Mesothelial cell of epicardium (in vitro differentiated cells): ENCODE results near the gene SEC31B. TPM values are rescaled to one million over a fixed set of nuclear protein-coding genes. Genes with fewer than 3 reads are reported as not detected.

Experiments used
- DNase-seq, 2 experiments: peaks; one replicate each; pipeline ENCODE4 v3.0.0; 2021; ENCODE audit warnings: low spot score in 2 of 2; ENCODE audit not compliant: unreplicated experiment in 2 of 2
- H3K27ac Mint-ChIP-seq: 2 replicates; pipeline ENCODE4 v1.8.0; 2021; ENCODE audit warnings: mixed read lengths
- H3K27me3 Mint-ChIP-seq: 2 replicates; pipeline ENCODE4 v1.8.0; 2021; ENCODE audit warnings: low read depth, mixed read lengths
- H3K36me3 Mint-ChIP-seq: 2 replicates; pipeline ENCODE4 v1.8.0; 2021; ENCODE audit warnings: mixed read lengths
- H3K4me1 Mint-ChIP-seq: 2 replicates; pipeline ENCODE4 v1.8.0; 2021; ENCODE audit warnings: mixed read lengths
- H3K4me3 Mint-ChIP-seq: 2 replicates; pipeline ENCODE4 v1.8.0; 2021; ENCODE audit warnings: mild to moderate bottlenecking, moderate library complexity, mixed read lengths
- H3K9me3 Mint-ChIP-seq: 2 replicates; pipeline ENCODE4 v1.8.0; 2021; ENCODE audit warnings: mixed read lengths
- total RNA-seq: library from RNA; stranded (reverse); gene quantifications from 3 replicates; pipeline ENCODE4 v1.2.1, GENCODE V29; 2021
- TF ChIP-seq, protein P1 (sequence below): fragments of 200-600 bp; sonication (generic); IDR thresholded peaks from one replicate; pipeline ENCODE4 v1.5.0; 2021; ENCODE audit warnings: antibody characterized with exemption; ENCODE audit not compliant: unreplicated experiment

The SEC31B gene
- total RNA-seq, 1 donor from 2014 or later = 30.2 TPM

DNA sequence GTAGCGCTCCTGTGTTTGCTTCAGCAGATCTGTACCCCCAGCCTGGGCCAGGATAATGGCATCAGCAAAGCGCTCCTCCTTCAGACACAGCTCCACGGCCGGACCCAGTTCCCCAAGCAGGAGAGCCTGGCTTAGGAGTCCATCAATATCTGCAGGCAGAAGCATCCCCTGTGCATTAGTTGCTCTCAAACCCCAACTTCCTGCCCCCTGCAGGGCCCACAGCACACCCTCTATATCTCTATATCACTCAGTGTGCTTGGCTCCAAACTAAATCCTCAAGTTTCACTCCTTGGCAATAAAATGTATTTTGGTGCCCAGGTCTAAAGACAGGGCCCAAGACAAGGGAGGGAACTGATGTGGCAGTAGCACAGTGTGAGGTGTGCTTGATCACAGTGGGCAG is 21.6 kb downstream of the SEC31B start:
- Mint-ChIP-seq H3K27ac (no peak overlapping the region), H3K27me3 (no peaks in the 10 kb centered on the region), H3K9me3 (no peaks in the 10 kb centered on the region), H3K4me1 (peaks cover 9% of the 10 kb centered on the region), H3K36me3 (peaks cover 47% of the 10 kb centered on the region), H3K4me3 (no peak overlapping the region)
- TF ChIP-seq, protein P1, sequence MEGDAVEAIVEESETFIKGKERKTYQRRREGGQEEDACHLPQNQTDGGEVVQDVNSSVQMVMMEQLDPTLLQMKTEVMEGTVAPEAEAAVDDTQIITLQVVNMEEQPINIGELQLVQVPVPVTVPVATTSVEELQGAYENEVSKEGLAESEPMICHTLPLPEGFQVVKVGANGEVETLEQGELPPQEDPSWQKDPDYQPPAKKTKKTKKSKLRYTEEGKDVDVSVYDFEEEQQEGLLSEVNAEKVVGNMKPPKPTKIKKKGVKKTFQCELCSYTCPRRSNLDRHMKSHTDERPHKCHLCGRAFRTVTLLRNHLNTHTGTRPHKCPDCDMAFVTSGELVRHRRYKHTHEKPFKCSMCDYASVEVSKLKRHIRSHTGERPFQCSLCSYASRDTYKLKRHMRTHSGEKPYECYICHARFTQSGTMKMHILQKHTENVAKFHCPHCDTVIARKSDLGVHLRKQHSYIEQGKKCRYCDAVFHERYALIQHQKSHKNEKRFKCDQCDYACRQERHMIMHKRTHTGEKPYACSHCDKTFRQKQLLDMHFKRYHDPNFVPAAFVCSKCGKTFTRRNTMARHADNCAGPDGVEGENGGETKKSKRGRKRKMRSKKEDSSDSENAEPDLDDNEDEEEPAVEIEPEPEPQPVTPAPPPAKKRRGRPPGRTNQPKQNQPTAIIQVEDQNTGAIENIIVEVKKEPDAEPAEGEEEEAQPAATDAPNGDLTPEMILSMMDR = no peak
- DNase-seq = no peak

DNA sequence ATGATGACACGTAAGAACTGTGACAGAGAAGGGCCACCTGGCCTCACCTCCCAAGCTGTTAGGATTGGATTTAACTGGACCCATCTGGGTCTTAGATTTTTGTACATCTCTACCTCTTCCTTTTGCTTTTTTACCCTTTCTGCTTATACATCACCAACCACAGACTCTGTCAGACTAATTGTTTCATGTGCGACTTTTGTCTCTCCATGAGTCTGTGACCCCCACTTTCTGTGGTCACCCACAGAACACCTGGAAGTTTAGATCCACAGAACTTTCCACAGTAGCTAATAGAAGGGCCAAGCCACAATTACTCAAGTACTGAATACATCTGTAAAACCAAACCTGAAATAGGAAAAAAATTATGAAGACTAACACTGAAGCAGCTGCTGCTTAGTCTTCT is 23.1 kb downstream of the SEC31B start:
- Mint-ChIP-seq H3K4me3 (no peak overlapping the region), H3K4me1 (peaks cover 3% of the 10 kb centered on the region), H3K27ac (no peak overlapping the region), H3K9me3 (no peaks in the 10 kb centered on the region), H3K36me3 (peaks cover 48% of the 10 kb centered on the region), H3K27me3 (no peaks in the 10 kb centered on the region)
- TF ChIP-seq, protein P1 = no peak
- DNase-seq = no peak

DNA sequence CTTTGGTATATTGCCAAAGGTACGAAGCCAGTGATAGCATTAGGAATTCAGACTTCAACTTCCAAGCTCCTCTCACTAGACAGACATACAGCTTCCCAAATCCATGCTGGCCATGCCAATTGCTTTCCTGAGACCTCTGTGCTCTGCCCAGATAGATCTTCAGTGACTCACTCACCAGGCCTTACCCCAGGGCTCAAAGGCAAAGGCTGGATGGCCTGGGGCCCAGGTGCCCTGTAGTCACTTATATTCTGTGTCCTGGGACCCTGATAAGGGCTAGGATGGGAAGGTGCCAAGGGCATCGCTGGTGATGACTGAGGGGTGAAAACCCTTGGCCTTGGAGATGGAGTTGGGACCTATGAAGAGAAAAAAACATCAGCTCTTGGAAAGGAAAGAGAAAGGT is 29.1 kb downstream of the SEC31B start:
- peaks cover 7% of the 10 kb centered on the region for H3K4me1 Mint-ChIP-seq
- H3K27me3 Mint-ChIP-seq = peaks cover 19% of the 10 kb centered on the region
- TF ChIP-seq, protein P1 = no peak
- peaks cover 47% of the 10 kb centered on the region for H3K36me3 Mint-ChIP-seq
- H3K4me3 Mint-ChIP-seq = no peak overlapping the region
- DNase-seq = no peak
- H3K9me3 Mint-ChIP-seq = no peaks in the 10 kb centered on the region
- no peak overlapping the region for H3K27ac Mint-ChIP-seq

DNA sequence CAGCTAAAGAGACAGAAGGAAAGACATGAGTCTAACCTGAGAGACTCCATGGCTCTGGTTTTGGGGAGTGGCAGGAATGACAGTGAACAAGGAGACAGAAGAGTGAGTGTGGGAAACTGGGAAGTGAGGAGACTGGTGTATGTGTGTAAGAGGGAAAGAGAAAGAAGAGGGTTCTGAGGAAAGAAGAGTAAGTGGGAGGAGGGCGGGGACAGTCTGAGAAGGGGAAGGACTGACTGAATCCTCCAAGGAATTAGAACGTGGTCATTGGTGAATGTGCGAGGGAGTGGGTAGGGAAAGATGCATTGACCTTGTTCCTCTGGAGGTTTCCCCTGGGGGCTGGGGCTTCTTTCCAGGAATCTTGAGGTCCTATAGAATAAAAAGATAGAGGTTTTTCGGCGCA is 30.3 kb downstream of the SEC31B start:
- H3K27ac Mint-ChIP-seq = no peak overlapping the region
- no peaks in the 10 kb centered on the region for H3K9me3 Mint-ChIP-seq
- H3K27me3 Mint-ChIP-seq = peaks cover 30% of the 10 kb centered on the region
- no peak for DNase-seq
- TF ChIP-seq, protein P1 = no peak
- H3K36me3 Mint-ChIP-seq = peaks cover 49% of the 10 kb centered on the region
- H3K4me3 Mint-ChIP-seq = no peak overlapping the region
- H3K4me1 Mint-ChIP-seq = peaks cover 10% of the 10 kb centered on the region

DNA sequence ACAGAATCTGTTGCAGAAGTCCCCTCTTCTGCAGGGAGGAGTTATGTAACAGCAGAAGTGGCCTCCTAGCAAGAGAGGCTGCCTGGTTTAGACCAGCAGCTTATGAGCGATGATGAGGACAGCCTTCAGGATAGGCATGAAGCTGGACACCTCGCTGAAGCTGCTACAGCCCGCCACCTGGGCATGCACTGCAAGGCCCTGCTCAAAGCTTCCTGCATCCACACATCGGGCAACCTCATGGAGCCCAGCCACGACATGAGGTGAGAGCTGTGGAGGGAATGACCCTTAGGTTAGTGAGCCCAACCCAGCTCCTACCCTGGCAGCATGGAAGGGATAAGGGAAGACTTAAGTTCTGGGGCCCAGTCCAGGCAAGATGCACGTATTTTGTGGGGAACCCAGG is 32.1 kb downstream of the SEC31B start:
- Mint-ChIP-seq H3K4me1 (peaks cover 15% of the 10 kb centered on the region), H3K9me3 (no peaks in the 10 kb centered on the region), H3K27ac (no peak overlapping the region), H3K36me3 (peaks cover 41% of the 10 kb centered on the region), H3K4me3 (no peak overlapping the region), H3K27me3 (peaks cover 48% of the 10 kb centered on the region)
- TF ChIP-seq, protein P1 = no peak
- no peak for DNase-seq
